ENCODE data around the gene RAB3A. TPM values are rescaled to one million over a fixed set of nuclear protein-coding genes. Genes with fewer than 3 reads are reported as not detected.

RAB3A gene
- polyA plus RNA-seq, 2 of the 4 experiments (the other 2 are of a cell fraction), result 0.39 to 1.0 TPM

GRCh38 chr19:18249834-18250233 is 46.0 kb upstream of the RAB3A start:
- ChIA-PET CTCF (interaction anchor here (0.6 to 7.6 kb wide), 17 partner anchors 9 to 226 kb away, joined by 3 to 86 read pairs (median 5); partner anchors contain the start of genes MPV17L2 and RAB3A), POLR2A (interaction anchor here (0.8 kb wide), 1 partner anchor 41 kb away, joined by 4 read pairs; no protein-coding TSS in a partner anchor)
- 59% methylated on average over 5 of the region's 5 CpGs for WGBS (ENCODE audit: missing lambda C conversion rate)
- H3K4me3 ChIP-seq, result no peak overlapping the region
- no peak for ATAC-seq
- H3K4me2 ChIP-seq, result no peak overlapping the region
- no peaks in the 10 kb centered on the region for H3K4me1 ChIP-seq
- no peak for FAIRE-seq
- no peak for DNase-seq (ENCODE audit: low read depth in 1 of 2, low spot score in 1 of 2)
- no peak overlapping the region for H3K27ac ChIP-seq
- no peaks in the 10 kb centered on the region for H3K9me3 ChIP-seq
- TF ChIP-seq HMGXB4 (CRISPR knock-in tag; IDR thresholded peaks at IDR 0.05; ENCODE audit: borderline replicate concordance), result no peak
- TF ChIP-seq ZFP36 (IDR thresholded peaks at IDR 0.05; ENCODE audit: borderline replicate concordance, partially characterized antibody), result no peak

GRCh38 chr19:18245297-18245696 is 41.5 kb upstream of the RAB3A start:
- Histone ChIP-seq H3K4me3 (no peak overlapping the region), H3K4me2 (no peak overlapping the region), H3K9me3 (no peaks in the 10 kb centered on the region), H3K4me1 (no peaks in the 10 kb centered on the region), H3K27ac (no peak overlapping the region)
- TF ChIP-seq RFX5 (IDR thresholded peaks at IDR 0.05) (no peak), PBX3 (IDR thresholded peaks at IDR 0.05) (no peak), USF2 (IDR thresholded peaks at IDR 0.05) (no peak), NR3C1 (IDR thresholded peaks at IDR 0.05) (no peak), FOXS1 (CRISPR knock-in tag; IDR thresholded peaks at IDR 0.05) (no peak), HOXA7 (CRISPR knock-in tag; IDR thresholded peaks at IDR 0.05) (no peak)
- ATAC-seq, result no peak
- ChIA-PET POLR2A (no interaction called here), CTCF (interaction anchor here (0.6 to 2.3 kb wide), 8 partner anchors 7 to 239 kb away, joined by 3 to 12 read pairs (median 4); a partner anchor contains a TSS)
- 30% methylated on average over 7 of the region's 7 CpGs for WGBS (ENCODE audit: missing lambda C conversion rate)
- DNase-seq (ENCODE audit: low read depth in 1 of 2, low spot score in 1 of 2), result no peak
- FAIRE-seq, result no peak

- FAIRE-seq (no peak), ATAC-seq (0 out of 6 replicates have a peak, but pooled peaks of 1 of the 2 experiments have one; percentile 39), DNase-seq (ENCODE audit: low read depth in 1 of 2, low spot score in 1 of 2) (no peak)
- Histone ChIP-seq H3K4me1 (no peaks in the 10 kb centered on the region), H3K4me3 (no peak overlapping the region), H3K9me3 (no peaks in the 10 kb centered on the region), H3K27ac (no peak overlapping the region), H3K4me2 (no peak overlapping the region)
- TF ChIP-seq KDM5A (IDR thresholded peaks at IDR 0.05) (no peak), CHD2 (IDR thresholded peaks at IDR 0.05; ENCODE audit: low read length, partially characterized antibody) (no peak), MAX (IDR thresholded peaks at IDR 0.05) (0 out of 2 replicates have a peak, but pooled peaks have one; percentile 21), HOXA7 (CRISPR knock-in tag; IDR thresholded peaks at IDR 0.05) (no peak), GATA3 (IDR thresholded peaks at IDR 0.05; ENCODE audit: borderline replicate concordance) (no peak), REST (IDR thresholded peaks at IDR 0.05) (peak; percentile 77; the same call in 1 of the 2 replicates), NPAS2 (CRISPR knock-in tag; IDR thresholded peaks at IDR 0.05; ENCODE audit: borderline replicate concordance) (no peak), TFCP2L1 (CRISPR knock-in tag; IDR thresholded peaks at IDR 0.05) (no peak)
- CTCF ChIA-PET, result interaction anchor here (1.0 to 3.9 kb wide), 6 partner anchors 11 to 126 kb away, joined by 3 to 45 read pairs (median 4); a partner anchor contains a TSS
- POLR2A ChIA-PET, result interaction anchor here (0.9 kb wide), 1 partner anchor 8 kb away, joined by 4 read pairs; no protein-coding TSS in a partner anchor
- 26% methylated on average over 12 of the region's 12 CpGs for WGBS (ENCODE audit: missing lambda C conversion rate)
These were observed 35.5 kb upstream of the RAB3A start for GRCh38 chr19:18239303-18239702.

Data from A549 (cell line).